Ishikawa (cell line): ENCODE results near the gene HBZ.

Experiments used
- CEBPB ChIP-seq: IDR thresholded peaks from 2 replicates; pipeline ENCODE4 v1.6.1; 2012
- CREB1 ChIP-seq: IDR thresholded peaks from 2 replicates; pipeline ENCODE4 v1.6.1; 2012; ENCODE audit warnings: low read depth
- EGR1 ChIP-seq: IDR thresholded peaks from 2 replicates; pipeline ENCODE4 v1.6.1; 2012
- EP300 ChIP-seq: IDR thresholded peaks from 2 replicates; pipeline ENCODE4 v1.6.1; 2012; ENCODE audit warnings: borderline replicate concordance
- FOXM1 ChIP-seq: IDR thresholded peaks from 2 replicates; pipeline ENCODE4 v1.6.1; 2012; ENCODE audit warnings: low read depth, borderline replicate concordance
- NFIC ChIP-seq: IDR thresholded peaks from 2 replicates; pipeline ENCODE4 v1.6.1; 2012
- RAD21 ChIP-seq: IDR thresholded peaks from 2 replicates; pipeline ENCODE4 v1.6.1; 2012; ENCODE audit warnings: low read depth
- TAF1 ChIP-seq: IDR thresholded peaks from 2 replicates; pipeline ENCODE4 v1.6.1; 2012; ENCODE audit warnings: low read depth, mild to moderate bottlenecking
- TCF12 ChIP-seq: IDR thresholded peaks from 2 replicates; pipeline ENCODE4 v1.6.1; 2012; ENCODE audit warnings: low read depth
- TEAD4 ChIP-seq: IDR thresholded peaks from 2 replicates; pipeline ENCODE4 v1.6.1; 2012
- YY1 ChIP-seq: IDR thresholded peaks from 2 replicates; pipeline ENCODE4 v1.6.1; 2012; ENCODE audit warnings: low read depth
- ZBTB7A ChIP-seq: IDR thresholded peaks from 2 replicates; pipeline ENCODE4 v1.6.1; 2012; ENCODE audit warnings: low read depth
- TF ChIP-seq, protein P1 (sequence below): IDR thresholded peaks from 2 replicates; pipeline ENCODE4 v1.6.1; 2012; ENCODE audit warnings: low read depth, mild to moderate bottlenecking
- TF ChIP-seq, protein P2 (sequence below): IDR thresholded peaks from 2 replicates; pipeline ENCODE4 v1.6.1; 2012
- TF ChIP-seq, protein P3 (sequence below): IDR thresholded peaks from 2 replicates; pipeline ENCODE4 v1.6.1; 2012

HBZ gene

DNA sequence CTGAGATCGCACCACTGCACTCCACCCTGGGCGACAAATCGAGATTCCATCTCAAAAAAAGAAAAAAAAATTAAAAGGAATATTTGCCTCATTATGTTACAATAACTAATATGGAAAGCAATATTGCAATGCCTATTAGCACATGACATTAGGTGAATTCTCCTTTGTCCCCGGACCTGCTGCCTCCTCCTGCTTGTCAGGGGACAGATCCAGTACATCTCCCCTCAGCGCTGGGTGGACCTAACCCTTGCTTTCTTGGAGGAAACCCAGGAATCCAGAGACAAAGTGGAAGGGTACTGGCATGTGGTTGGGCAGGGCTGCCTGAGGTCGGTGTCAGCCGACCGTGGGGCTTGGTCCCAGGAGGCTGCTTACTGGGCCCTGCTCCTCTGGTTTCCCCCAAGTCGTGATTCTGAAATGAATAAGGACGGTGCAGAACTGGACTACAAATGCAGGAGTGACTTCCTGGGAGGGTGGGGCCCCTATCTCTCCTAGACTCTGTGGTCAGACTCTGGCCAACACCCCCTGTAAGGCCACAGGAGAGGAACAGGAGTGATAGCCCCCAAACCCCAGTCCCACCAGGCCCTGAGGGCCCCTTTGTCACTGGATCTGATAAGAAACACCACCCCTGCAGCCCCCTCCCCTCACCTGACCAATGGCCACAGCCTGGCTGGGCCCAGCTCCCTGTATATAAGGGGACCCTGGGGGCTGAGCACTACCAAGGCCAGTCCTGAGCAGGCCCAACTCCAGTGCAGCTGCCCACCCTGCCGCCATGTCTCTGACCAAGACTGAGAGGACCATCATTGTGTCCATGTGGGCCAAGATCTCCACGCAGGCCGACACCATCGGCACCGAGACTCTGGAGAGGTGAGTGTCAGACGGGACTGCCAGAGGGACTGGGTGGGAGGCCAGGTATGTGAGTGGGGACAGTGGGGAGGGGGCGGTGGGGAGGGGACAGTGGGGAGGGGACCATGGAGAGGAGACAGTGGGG lies at the start of gene HBZ:
HBZ (plus strand) TSS at position 504 of the 988 bp plus-strand sequence; CDS start at position 770, 266 bp downstream.
- no peak for TF ChIP-seq EGR1
- no peak for TF ChIP-seq ZBTB7A
- no peak for TF ChIP-seq FOXM1
- TF ChIP-seq TEAD4: no peak
- no peak for TF ChIP-seq TAF1
- no peak for TF ChIP-seq EP300
- no peak for TF ChIP-seq RAD21
- TF ChIP-seq CEBPB: no peak
- TF ChIP-seq, protein P1, sequence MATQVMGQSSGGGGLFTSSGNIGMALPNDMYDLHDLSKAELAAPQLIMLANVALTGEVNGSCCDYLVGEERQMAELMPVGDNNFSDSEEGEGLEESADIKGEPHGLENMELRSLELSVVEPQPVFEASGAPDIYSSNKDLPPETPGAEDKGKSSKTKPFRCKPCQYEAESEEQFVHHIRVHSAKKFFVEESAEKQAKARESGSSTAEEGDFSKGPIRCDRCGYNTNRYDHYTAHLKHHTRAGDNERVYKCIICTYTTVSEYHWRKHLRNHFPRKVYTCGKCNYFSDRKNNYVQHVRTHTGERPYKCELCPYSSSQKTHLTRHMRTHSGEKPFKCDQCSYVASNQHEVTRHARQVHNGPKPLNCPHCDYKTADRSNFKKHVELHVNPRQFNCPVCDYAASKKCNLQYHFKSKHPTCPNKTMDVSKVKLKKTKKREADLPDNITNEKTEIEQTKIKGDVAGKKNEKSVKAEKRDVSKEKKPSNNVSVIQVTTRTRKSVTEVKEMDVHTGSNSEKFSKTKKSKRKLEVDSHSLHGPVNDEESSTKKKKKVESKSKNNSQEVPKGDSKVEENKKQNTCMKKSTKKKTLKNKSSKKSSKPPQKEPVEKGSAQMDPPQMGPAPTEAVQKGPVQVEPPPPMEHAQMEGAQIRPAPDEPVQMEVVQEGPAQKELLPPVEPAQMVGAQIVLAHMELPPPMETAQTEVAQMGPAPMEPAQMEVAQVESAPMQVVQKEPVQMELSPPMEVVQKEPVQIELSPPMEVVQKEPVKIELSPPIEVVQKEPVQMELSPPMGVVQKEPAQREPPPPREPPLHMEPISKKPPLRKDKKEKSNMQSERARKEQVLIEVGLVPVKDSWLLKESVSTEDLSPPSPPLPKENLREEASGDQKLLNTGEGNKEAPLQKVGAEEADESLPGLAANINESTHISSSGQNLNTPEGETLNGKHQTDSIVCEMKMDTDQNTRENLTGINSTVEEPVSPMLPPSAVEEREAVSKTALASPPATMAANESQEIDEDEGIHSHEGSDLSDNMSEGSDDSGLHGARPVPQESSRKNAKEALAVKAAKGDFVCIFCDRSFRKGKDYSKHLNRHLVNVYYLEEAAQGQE: no peak
- TF ChIP-seq, protein P2, sequence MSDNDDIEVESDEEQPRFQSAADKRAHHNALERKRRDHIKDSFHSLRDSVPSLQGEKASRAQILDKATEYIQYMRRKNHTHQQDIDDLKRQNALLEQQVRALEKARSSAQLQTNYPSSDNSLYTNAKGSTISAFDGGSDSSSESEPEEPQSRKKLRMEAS: no peak

DNA sequence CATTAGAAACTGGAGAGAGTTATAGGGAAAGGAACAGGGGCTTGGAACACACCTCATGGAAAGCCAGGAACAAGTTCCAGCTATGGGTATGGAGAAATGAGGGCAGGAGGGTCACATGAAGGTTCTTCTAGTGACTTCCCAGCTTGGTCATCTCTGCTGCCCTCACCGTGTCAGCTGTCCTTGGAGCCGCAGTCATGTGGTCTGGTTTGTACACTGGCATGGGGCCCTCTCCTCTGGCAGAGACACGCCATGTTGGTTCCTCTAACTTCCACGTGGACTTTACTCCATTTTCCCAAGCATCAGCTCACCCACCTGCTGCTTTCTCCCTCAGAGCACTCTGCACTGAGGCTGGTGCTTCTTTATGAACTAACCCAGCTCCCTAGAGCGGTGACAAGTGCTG lies 48.1 kb upstream of the HBZ start:
- TF ChIP-seq NFIC: no peak

DNA sequence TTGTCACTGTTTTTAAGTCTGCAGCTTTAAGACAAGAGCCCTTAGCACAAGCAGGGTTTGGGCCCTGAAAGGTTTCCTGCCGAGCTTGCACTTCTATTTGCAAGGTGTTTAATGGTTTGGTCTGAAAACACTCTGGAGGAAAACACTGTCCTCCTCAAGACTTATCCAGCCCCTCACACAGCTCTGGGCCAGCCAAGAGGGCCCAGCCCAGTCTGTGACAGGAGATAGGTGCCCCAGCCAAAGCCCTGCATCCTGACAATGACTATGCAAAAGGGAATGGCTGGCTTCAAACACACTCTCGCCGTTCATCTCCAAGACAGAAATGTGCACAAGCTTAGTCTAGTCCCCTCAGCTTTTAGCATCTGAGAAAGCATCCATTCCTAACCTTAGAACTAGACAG lies 47.5 kb upstream of the HBZ start:
- no peak for TF ChIP-seq ZBTB7A
- TF ChIP-seq TEAD4: no peak
- no peak for TF ChIP-seq FOXM1
- no peak for TF ChIP-seq YY1
- no peak for TF ChIP-seq TCF12
- TF ChIP-seq EGR1: no peak
- no peak for TF ChIP-seq NFIC
- TF ChIP-seq CREB1: no peak
- no peak for TF ChIP-seq EP300
- TF ChIP-seq, protein P1: no peak
- no peak for TF ChIP-seq CEBPB
- no peak for TF ChIP-seq TAF1
- TF ChIP-seq, protein P2: no peak

DNA sequence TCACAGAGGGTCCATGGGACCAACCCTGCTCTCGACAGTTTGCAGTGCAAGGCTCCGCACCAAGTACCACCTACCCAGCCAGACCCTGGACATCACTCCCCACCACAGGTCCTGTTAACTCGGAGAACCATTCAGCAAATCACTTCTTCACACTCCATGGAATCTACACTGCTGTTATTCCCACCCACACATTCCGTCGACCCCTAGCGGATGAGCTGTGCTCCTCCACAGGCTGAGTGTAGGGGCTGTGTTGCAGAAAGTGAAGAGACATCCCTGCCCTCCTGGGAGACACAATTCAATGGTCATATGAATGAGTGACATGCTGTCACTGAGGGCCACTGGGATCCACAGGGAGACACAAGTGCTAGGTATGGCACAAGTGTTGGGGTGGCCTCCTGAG lies 46.9 kb upstream of the HBZ start:
- TF ChIP-seq TCF12 (no peak), CREB1 (no peak), ZBTB7A (no peak), EP300 (no peak), TEAD4 (no peak), EGR1 (no peak), YY1 (no peak)
- TF ChIP-seq, protein P2: no peak
- TF ChIP-seq, protein P3, sequence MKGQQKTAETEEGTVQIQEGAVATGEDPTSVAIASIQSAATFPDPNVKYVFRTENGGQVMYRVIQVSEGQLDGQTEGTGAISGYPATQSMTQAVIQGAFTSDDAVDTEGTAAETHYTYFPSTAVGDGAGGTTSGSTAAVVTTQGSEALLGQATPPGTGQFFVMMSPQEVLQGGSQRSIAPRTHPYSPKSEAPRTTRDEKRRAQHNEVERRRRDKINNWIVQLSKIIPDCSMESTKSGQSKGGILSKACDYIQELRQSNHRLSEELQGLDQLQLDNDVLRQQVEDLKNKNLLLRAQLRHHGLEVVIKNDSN: no peak
- TF ChIP-seq, protein P1: no peak
